Keratinocyte (primary cell): ENCODE results near the gene ALG3. TPM values are rescaled to one million over a fixed set of nuclear protein-coding genes. Genes with fewer than 3 reads are reported as not detected.
A peak's percentile ranks its signal among the peaks of the same experiment; 100 is the strongest.

ENCODE experiments used
- DNase-seq: peaks from one replicate; pipeline ENCODE4 v3.0.0-alpha.2; 2011; ENCODE audit warnings: low read depth, missing footprints, low spot score
- FAIRE-seq: peaks from 2 replicates; lab custom pipeline; 2011; peaks lifted over from hg19 to GRCh38; lab: Jason Lieb, UNC
- H2AFZ ChIP-seq: 2 replicates; pipeline ENCODE4 v1.6.0; 2012; ENCODE audit warnings: low read length, control low read depth, inconsistent platforms; ENCODE audit not compliant: control insufficient read depth
- H3K27ac ChIP-seq: 2 replicates; pipeline ENCODE4 v1.5.1; 2011; ENCODE audit warnings: low read length; ENCODE audit not compliant: control insufficient read depth, insufficient read depth
- H3K27me3 ChIP-seq: 3 replicates; pipeline ENCODE4 v1.6.0; 2011; ENCODE audit warnings: low read length; ENCODE audit not compliant: control insufficient read depth, insufficient read depth; ENCODE audit errors: extremely low read depth
- H3K36me3 ChIP-seq, 2 experiments: 2 replicates in 1 of 2; 3 replicates in 1 of 2; pipeline ENCODE4 v1.5.1; 2011; ENCODE audit warnings: low read length in 2 of 2, mild to moderate bottlenecking in 1 of 2; ENCODE audit not compliant: control insufficient read depth in 2 of 2, insufficient read depth in 2 of 2; ENCODE audit errors: extremely low read depth in 1 of 2
- H3K4me1 ChIP-seq: 3 replicates; pipeline ENCODE4 v1.5.1; 2011; ENCODE audit warnings: low read length; ENCODE audit not compliant: control insufficient read depth, insufficient read depth; ENCODE audit errors: extremely low read depth
- H3K4me2 ChIP-seq: 3 replicates; pipeline ENCODE4 v1.6.0; 2011; ENCODE audit warnings: low read depth, low read length; ENCODE audit not compliant: control insufficient read depth, insufficient read depth; ENCODE audit errors: extremely low read depth
- H3K4me3 ChIP-seq, 3 experiments: fragments of 200-600 bp in 1 of 3; sonication (generic) in 1 of 3; 2 replicates in 2 of 3; 3 replicates in 1 of 3; pipeline ENCODE4 v1.5.1; 2011 to 2016; ENCODE audit warnings: low read length in 3 of 3, mild to moderate bottlenecking in 3 of 3, control low read depth in 2 of 3, inconsistent platforms in 1 of 3, low read depth in 1 of 3, mixed read lengths in 1 of 3, mixed run types in 1 of 3, moderate library complexity in 1 of 3; ENCODE audit not compliant: control insufficient read depth in 2 of 3, insufficient read depth in 2 of 3; ENCODE audit errors: extremely low read depth in 1 of 3
- H3K79me2 ChIP-seq: 2 replicates; pipeline ENCODE4 v1.6.0; 2012; ENCODE audit warnings: low read length; ENCODE audit not compliant: control insufficient read depth, insufficient read depth
- H3K9ac ChIP-seq: 3 replicates; pipeline ENCODE4 v1.6.0; 2011; ENCODE audit warnings: low read length; ENCODE audit not compliant: control insufficient read depth, insufficient read depth; ENCODE audit errors: extremely low read depth
- H3K9me1 ChIP-seq: 3 replicates; pipeline ENCODE4 v1.6.0; 2011; ENCODE audit warnings: low read length; ENCODE audit not compliant: control insufficient read depth, insufficient read depth; ENCODE audit errors: extremely low read depth
- H3K9me3 ChIP-seq: 2 replicates; pipeline ENCODE4 v1.5.1; 2012; ENCODE audit warnings: low read depth, low read length; ENCODE audit not compliant: control insufficient read depth
- H4K20me1 ChIP-seq: 3 replicates; pipeline ENCODE4 v1.6.0; 2011; ENCODE audit warnings: low read length; ENCODE audit not compliant: control insufficient read depth, insufficient read depth; ENCODE audit errors: extremely low read depth
- CTCF ChIP-seq, 3 experiments: IDR thresholded peaks in 1 of 3; conservative IDR thresholded peaks in 1 of 3; optimal IDR thresholded peaks in 1 of 3; 2 replicates in 2 of 3; 3 replicates in 1 of 3; pipeline versions ENCODE3 to v1.5.1; 2011; ENCODE audit warnings: low read length in 3 of 3, mild to moderate bottlenecking in 3 of 3, moderate library complexity in 2 of 3, control low read depth in 1 of 3, inconsistent platforms in 1 of 3; ENCODE audit not compliant: insufficient read depth in 2 of 3; ENCODE audit errors: extremely low read depth in 1 of 3
- EZH2 ChIP-seq: IDR thresholded peaks from one replicate; pipeline ENCODE4 v1.6.1; 2012; ENCODE audit warnings: inconsistent platforms, mild to moderate bottlenecking, low read length, moderate library complexity
- dilution Hi-C: fragments of 300-500 bp; cut with MboI; formaldehyde crosslinking; loops from one replicate; pipeline ENCODE4 v1.7.0; 2020; ENCODE audit warnings: low sequenced_read_pairs; ENCODE audit not compliant: extremely low pct_ligation_motif_present
- polyA minus RNA-seq, 3 experiments: library from RNA; depleted of rRNA, polyadenylated mRNA; stranded (reverse); fragments of >200 nt; gene quantifications; 1 replicate in 1 of 3; 2 replicates in 1 of 3; 3 replicates in 1 of 3; pipeline ENCODE4 v1.2.3, GENCODE V29; 2011
- polyA plus RNA-seq, 5 experiments: library from polyadenylated mRNA; depleted of rRNA in 3 of 5; stranded (reverse) in 3 of 5; stranded (forward) in 1 of 5; unstranded in 1 of 5; fragments of >200 nt; gene quantifications; 1 replicate in 1 of 5; 2 replicates in 3 of 5; 3 replicates in 1 of 5; pipeline versions ENCODE4 v1.2.1 to v1.2.3, GENCODE V29; 2011 to 2012; ENCODE audit warnings: missing spikeins in 2 of 5, low read depth in 1 of 5, low replicate concordance in 1 of 5

ALG3 gene
- polyA plus RNA-seq: 44.4 to 49.6 TPM (median 48.2 TPM) in 3 replicates
- polyA plus RNA-seq (2011; ENCODE audit: low read depth): 16.6 TPM
- 43.6 and 51.1 TPM in 2 replicates for polyA plus RNA-seq (2011; cell fraction: cytosol; rRNA removed)
- 61.7 and 62.7 TPM in 2 replicates for polyA plus RNA-seq (2011; cell fraction: nucleus; rRNA removed)
- polyA plus RNA-seq (2012; ENCODE audit: low replicate concordance): 48.9 and 57.1 TPM in 2 replicates
- polyA minus RNA-seq: 171 to 295 TPM (median 171 TPM) in 3 replicates
- polyA minus RNA-seq (2011; cell fraction: cytosol; rRNA and poly(A)+ RNA removed): 83.3 TPM
- polyA minus RNA-seq (2011; cell fraction: nucleus; rRNA and poly(A)+ RNA removed): 33.0 and 43.5 TPM in 2 replicates

DNA sequence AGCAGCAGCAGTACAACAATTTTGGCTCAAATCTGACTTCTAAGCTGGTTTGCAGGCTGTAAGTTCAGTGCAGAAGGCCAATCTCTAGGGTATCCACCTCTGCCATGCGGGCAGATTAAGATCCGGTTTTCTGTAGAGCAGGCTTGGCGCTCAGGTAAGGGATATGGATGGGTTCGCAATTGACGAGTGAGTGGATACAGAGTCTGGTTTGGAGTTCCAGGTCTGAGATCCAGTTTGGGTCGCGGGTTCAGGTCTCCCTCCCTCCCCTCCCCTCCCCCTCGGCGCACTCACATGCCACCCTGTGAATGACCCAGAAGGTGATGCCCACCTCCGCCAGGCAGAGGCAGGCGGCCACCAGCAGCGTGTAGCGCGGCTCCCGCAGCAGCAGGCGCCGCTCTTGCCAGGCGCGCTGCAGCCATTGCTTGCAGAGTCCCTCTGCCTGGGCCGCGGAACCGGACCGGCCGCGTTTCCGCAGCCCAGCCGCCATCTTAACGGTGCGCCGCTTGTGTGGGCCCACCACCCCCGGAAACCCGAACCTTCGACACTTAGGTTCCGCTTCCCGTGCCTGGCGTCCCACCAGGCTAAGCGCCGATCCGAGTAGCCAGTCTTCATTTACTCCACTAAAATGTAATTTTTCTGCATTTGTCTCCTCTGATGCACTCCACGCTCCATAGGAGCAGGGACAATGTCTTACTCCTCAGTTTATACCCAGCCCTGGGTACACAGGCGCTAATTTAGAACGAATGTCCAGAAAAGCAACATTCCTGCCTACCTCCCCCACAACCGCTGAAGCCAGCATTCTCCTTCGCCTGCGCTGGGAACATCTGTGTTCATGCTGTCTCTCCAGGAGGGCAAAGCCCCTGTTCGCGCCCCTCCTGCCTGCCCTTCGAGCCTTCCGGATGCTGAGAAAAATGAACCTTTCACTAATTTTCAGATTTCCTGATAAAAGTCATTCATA is at the start of gene ALG3:
Gene ALG3, minus strand, starts transcription at position 509 of the 958 bp plus-strand sequence. Its CDS starts 22 bp downstream, at position 487.
- FAIRE-seq: no peak
- peaks cover 25% of the 10 kb centered on the region for H3K79me2 ChIP-seq
- peak within 1 kb of the TSS; percentile 99 for H3K4me2 ChIP-seq
- peaks cover 13 to 14% of the 10 kb centered on the region in 2 experiments for H3K36me3 ChIP-seq
- H3K4me3 ChIP-seq: peak within 1 kb of the TSS; percentile 75 to 100 (median 100)
- no peaks in the 10 kb centered on the region for H3K27me3 ChIP-seq
- peak within 1 kb of the TSS; percentile 95 for H2AFZ ChIP-seq
- peak within 1 kb of the TSS; percentile 95 for H3K27ac ChIP-seq
- H3K9me3 ChIP-seq: no peaks in the 10 kb centered on the region
- no peaks in the 10 kb centered on the region for H4K20me1 ChIP-seq
- dilution Hi-C loops: no loop called here
- peaks cover 2% of the 10 kb centered on the region for H3K9me1 ChIP-seq
- no peak for DNase-seq
- peak within 1 kb of the TSS; percentile 91 for H3K9ac ChIP-seq
- TF ChIP-seq CTCF (optimal IDR thresholded peaks at IDR 0.05 in 1 of 3, IDR thresholded peaks at IDR 0.05 in 1 of 3, conservative IDR thresholded peaks at IDR 0.05 in 1 of 3; ENCODE audit: extremely low read depth in 1 of 3, insufficient read depth in 2 of 3, low read length in 3 of 3): no peak
- no peak for TF ChIP-seq EZH2
- H3K4me1 ChIP-seq: peaks cover 5% of the 10 kb centered on the region

- Histone ChIP-seq H3K4me1 (peaks cover 9% of the 10 kb centered on the region), H4K20me1 (peaks cover 1% of the 10 kb centered on the region), H3K79me2 (peaks cover 24% of the 10 kb centered on the region), H3K27ac (no peak overlapping the region), H3K4me3 (no peak overlapping the region), H3K9me3 (no peaks in the 10 kb centered on the region), H3K9ac (no peak overlapping the region), H3K9me1 (no peaks in the 10 kb centered on the region), H2AFZ (no peak overlapping the region), H3K27me3 (no peaks in the 10 kb centered on the region), H3K4me2 (no peak overlapping the region), H3K36me3 (peaks cover 3 to 9% of the 10 kb centered on the region in 2 experiments)
- no peak for TF ChIP-seq CTCF (optimal IDR thresholded peaks at IDR 0.05 in 1 of 3, IDR thresholded peaks at IDR 0.05 in 1 of 3, conservative IDR thresholded peaks at IDR 0.05 in 1 of 3; ENCODE audit: extremely low read depth in 1 of 3, insufficient read depth in 2 of 3, low read length in 3 of 3)
- no peak for TF ChIP-seq EZH2
- dilution Hi-C loops: no loop called here
- FAIRE-seq (no peak), DNase-seq (no peak)
Observed at GRCh38 chr3:184296616-184297015, 47.9 kb upstream of the ALG3 start.
